ENCODE measurements around the gene ZNF865.

Gene ZNF865

DNA sequence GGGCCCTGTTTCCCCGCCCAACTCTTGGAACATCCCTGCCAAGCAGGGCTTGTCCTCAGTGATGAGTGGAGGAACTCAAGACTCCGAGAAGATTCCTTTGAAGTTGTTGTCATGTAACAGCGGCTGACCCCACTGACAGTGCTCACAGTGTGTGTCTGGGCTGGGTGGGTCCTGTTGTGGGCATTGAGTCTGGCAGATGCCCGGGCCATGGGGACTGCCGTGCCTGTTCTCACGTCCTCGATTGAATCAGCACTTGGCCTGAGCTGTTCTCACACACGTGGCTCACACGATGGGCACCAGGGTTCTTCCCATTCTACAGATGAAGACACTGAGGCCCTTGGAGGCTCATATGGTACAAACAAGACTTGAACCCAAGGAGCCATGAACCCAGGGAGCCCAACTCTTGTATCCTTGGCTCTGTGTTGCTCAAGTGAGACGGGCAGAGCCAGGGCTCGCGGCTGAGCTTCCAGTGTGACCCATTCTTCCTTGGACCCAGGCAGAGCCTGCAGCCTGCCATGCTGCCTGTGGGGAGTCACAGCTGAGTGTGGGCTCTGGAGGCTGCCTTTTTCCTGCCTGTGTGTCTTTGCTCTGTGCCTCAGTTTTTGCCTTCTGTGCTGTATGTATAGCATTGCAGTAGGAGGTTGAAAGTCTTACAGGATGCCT, 61.0 kb downstream of the ZNF865 start:
- no peak overlapping the region for H3K4me3 ChIP-seq (ENCODE audit: low read depth, low read length)
- no peak for DNase-seq (ENCODE audit: low read depth, low spot score)
- in situ Hi-C loops (cut with HindIII; ENCODE audit: low sequenced_read_pairs) = no loop called here
- TF ChIP-seq, protein P1, sequence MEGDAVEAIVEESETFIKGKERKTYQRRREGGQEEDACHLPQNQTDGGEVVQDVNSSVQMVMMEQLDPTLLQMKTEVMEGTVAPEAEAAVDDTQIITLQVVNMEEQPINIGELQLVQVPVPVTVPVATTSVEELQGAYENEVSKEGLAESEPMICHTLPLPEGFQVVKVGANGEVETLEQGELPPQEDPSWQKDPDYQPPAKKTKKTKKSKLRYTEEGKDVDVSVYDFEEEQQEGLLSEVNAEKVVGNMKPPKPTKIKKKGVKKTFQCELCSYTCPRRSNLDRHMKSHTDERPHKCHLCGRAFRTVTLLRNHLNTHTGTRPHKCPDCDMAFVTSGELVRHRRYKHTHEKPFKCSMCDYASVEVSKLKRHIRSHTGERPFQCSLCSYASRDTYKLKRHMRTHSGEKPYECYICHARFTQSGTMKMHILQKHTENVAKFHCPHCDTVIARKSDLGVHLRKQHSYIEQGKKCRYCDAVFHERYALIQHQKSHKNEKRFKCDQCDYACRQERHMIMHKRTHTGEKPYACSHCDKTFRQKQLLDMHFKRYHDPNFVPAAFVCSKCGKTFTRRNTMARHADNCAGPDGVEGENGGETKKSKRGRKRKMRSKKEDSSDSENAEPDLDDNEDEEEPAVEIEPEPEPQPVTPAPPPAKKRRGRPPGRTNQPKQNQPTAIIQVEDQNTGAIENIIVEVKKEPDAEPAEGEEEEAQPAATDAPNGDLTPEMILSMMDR (IDR thresholded peaks at IDR 0.05; ENCODE audit: low read depth, low read length) = no peak
